ENCODE data around the gene CDC14B. TPM values are rescaled to one million over a fixed set of nuclear protein-coding genes. Genes with fewer than 3 reads are reported as not detected.

CDC14B gene
- total RNA-seq, 1 donor from 2014 or later = 39.3 TPM

DNA sequence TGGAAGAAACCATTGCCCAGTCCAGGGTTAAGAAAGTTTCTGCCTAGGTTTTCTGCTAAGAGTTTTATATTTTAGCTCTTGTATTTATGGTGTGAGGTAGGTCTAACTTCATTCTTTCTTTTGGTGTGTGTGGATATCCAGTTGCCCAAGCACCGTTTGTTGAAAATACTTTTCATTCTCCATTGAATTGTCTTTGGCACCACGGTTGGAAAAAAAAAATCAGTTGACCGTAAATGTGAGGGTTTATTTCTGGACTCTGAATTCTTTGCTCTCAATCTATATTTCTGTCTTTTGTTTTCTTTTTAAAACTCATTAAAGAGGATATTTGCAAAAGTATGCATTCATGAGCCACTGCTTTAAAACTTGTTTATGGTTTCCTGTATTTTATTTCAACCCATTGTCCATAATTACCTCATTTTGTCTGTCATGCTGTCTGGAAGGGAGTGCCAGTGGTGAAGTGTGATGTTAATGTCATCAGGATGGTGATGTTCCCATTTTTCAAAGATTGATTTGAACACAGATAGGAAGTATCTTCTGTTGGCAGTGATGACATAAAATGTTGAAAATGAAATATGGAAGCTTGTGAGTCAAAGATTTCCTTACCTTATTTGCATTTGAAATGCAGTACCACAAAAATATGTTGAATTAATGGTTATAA is 135.8 kb downstream of the CDC14B start:
- TF ChIP-seq CTCF (IDR thresholded peaks at IDR 0.05; ENCODE audit: unreplicated experiment) = no peak
- Mint-ChIP-seq H3K36me3 (peaks cover 30% of the 10 kb centered on the region), H3K27me3 (ENCODE audit: low read depth) (no peaks in the 10 kb centered on the region)

GRCh38 chr9:96483197-96483596 is 136.4 kb downstream of the CDC14B start:
- Mint-ChIP-seq H3K4me1 (peaks cover 9% of the 10 kb centered on the region), H3K4me3 (no peak overlapping the region), H3K9me3 (no peaks in the 10 kb centered on the region), H3K27me3 (ENCODE audit: low read depth) (no peaks in the 10 kb centered on the region), H3K27ac (no peak overlapping the region), H3K36me3 (peaks cover 30% of the 10 kb centered on the region)
- no peak for DNase-seq (ENCODE audit: low spot score in 2 of 2, unreplicated experiment in 2 of 2)
- no peak for TF ChIP-seq CTCF (IDR thresholded peaks at IDR 0.05; ENCODE audit: unreplicated experiment)

More for the DNA sequence above, 135.8 kb downstream of the CDC14B start:
- peaks cover 9% of the 10 kb centered on the region for H3K4me1 Mint-ChIP-seq
- no peak overlapping the region for H3K27ac Mint-ChIP-seq
- H3K9me3 Mint-ChIP-seq = no peaks in the 10 kb centered on the region
- no peak overlapping the region for H3K4me3 Mint-ChIP-seq
- no peak for DNase-seq (ENCODE audit: low spot score in 2 of 2, unreplicated experiment in 2 of 2)

DNA sequence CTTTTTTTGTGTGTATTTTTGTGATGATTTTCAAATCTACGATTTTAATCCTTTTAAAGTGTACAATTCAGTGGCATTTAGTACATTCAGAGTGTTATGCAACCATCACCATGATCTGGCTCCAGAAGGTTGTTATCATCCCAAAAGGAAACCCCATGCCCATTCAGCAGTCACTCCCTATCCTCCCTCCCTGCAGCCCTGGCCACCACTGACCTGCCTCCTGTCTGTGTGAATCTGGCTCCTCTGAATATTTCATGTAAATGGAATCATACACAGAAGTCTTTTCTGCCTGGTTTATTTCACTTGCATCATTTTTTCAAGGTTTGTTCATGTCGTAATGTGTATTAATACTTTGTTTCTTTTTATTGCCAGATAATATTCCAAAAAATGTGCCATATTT is 137.2 kb downstream of the CDC14B start:
- no peak for TF ChIP-seq CTCF (IDR thresholded peaks at IDR 0.05; ENCODE audit: unreplicated experiment)
- H3K27me3 Mint-ChIP-seq (ENCODE audit: low read depth) = no peaks in the 10 kb centered on the region
- H3K4me1 Mint-ChIP-seq = peaks cover 9% of the 10 kb centered on the region
- DNase-seq (ENCODE audit: low spot score in 2 of 2, unreplicated experiment in 2 of 2) = no peak
- H3K4me3 Mint-ChIP-seq = no peak overlapping the region
- H3K9me3 Mint-ChIP-seq = no peaks in the 10 kb centered on the region
- no peak overlapping the region for H3K27ac Mint-ChIP-seq
- peaks cover 29% of the 10 kb centered on the region for H3K36me3 Mint-ChIP-seq

- Mint-ChIP-seq H3K36me3 (peaks cover 28% of the 10 kb centered on the region), H3K27me3 (ENCODE audit: low read depth) (no peaks in the 10 kb centered on the region), H3K9me3 (no peaks in the 10 kb centered on the region), H3K4me3 (no peak overlapping the region), H3K27ac (no peak overlapping the region), H3K4me1 (no peaks in the 10 kb centered on the region)
- TF ChIP-seq CTCF (IDR thresholded peaks at IDR 0.05; ENCODE audit: unreplicated experiment) = no peak
- DNase-seq (ENCODE audit: low spot score in 2 of 2, unreplicated experiment in 2 of 2) = no peak
These were observed 138.9 kb downstream of the CDC14B start for GRCh38 chr9:96480736-96481135.

- no peaks in the 10 kb centered on the region for H3K9me3 Mint-ChIP-seq
- no peak overlapping the region for H3K4me3 Mint-ChIP-seq
- no peaks in the 10 kb centered on the region for H3K4me1 Mint-ChIP-seq
- no peaks in the 10 kb centered on the region for H3K27me3 Mint-ChIP-seq (ENCODE audit: low read depth)
- no peak for TF ChIP-seq CTCF (IDR thresholded peaks at IDR 0.05; ENCODE audit: unreplicated experiment)
- H3K27ac Mint-ChIP-seq = no peak overlapping the region
- DNase-seq (ENCODE audit: low spot score in 2 of 2, unreplicated experiment in 2 of 2) = no peak
- H3K36me3 Mint-ChIP-seq = peaks cover 18% of the 10 kb centered on the region
These were observed 140.7 kb downstream of the CDC14B start for GRCh38 chr9:96478829-96479371.
